Measurements from ENCODE around the gene SEMA5B.

DNA sequence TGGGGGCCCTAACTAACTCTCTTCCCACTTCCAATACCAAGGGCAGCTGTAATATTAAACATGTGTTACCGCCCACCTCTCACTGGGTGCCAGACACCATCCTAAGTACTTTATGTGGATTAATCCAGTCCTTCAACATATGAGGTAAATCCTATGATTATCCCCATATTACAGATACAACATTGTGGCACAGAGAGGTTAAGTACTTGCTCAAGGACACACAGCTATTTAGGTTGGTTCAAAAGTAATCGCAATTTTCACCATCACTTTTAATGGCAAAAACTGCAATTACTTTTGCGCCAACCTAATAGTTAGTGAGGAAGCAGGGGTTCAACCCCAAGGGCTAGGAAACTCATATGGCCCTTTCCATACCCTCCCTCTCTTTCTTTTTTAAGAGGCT lies 100.8 kb downstream of the SEMA5B start:
- TF ChIP-seq RAD21 (IDR thresholded peaks at IDR 0.05; ENCODE audit: low read length) (no peak), SMC3 (IDR thresholded peaks at IDR 0.05; ENCODE audit: low read depth, low read length) (no peak), POLR2A (IDR thresholded peaks at IDR 0.05; ENCODE audit: low read depth, low read length) (no peak), CEBPB (IDR thresholded peaks at IDR 0.05; ENCODE audit: low read depth, low read length) (no peak), RCOR1 (IDR thresholded peaks at IDR 0.05; ENCODE audit: insufficient replicate concordance, low read length) (no peak), MXI1 (IDR thresholded peaks at IDR 0.05; ENCODE audit: borderline replicate concordance, low read depth, low read length) (no peak), RFX5 (IDR thresholded peaks at IDR 0.05; ENCODE audit: low read depth, low read length) (no peak), BHLHE40 (IDR thresholded peaks at IDR 0.05; ENCODE audit: low read depth, low read length) (no peak), MAZ (IDR thresholded peaks at IDR 0.05; ENCODE audit: borderline replicate concordance, low read depth, low read length) (no peak), FOS (IDR thresholded peaks at IDR 0.05; ENCODE audit: low read depth, low read length) (no peak)
- TF ChIP-seq, protein P1, sequence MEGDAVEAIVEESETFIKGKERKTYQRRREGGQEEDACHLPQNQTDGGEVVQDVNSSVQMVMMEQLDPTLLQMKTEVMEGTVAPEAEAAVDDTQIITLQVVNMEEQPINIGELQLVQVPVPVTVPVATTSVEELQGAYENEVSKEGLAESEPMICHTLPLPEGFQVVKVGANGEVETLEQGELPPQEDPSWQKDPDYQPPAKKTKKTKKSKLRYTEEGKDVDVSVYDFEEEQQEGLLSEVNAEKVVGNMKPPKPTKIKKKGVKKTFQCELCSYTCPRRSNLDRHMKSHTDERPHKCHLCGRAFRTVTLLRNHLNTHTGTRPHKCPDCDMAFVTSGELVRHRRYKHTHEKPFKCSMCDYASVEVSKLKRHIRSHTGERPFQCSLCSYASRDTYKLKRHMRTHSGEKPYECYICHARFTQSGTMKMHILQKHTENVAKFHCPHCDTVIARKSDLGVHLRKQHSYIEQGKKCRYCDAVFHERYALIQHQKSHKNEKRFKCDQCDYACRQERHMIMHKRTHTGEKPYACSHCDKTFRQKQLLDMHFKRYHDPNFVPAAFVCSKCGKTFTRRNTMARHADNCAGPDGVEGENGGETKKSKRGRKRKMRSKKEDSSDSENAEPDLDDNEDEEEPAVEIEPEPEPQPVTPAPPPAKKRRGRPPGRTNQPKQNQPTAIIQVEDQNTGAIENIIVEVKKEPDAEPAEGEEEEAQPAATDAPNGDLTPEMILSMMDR (conservative IDR thresholded peaks at IDR 0.05; ENCODE audit: low read depth, low read length), result no peak
- TF ChIP-seq, protein P2, sequence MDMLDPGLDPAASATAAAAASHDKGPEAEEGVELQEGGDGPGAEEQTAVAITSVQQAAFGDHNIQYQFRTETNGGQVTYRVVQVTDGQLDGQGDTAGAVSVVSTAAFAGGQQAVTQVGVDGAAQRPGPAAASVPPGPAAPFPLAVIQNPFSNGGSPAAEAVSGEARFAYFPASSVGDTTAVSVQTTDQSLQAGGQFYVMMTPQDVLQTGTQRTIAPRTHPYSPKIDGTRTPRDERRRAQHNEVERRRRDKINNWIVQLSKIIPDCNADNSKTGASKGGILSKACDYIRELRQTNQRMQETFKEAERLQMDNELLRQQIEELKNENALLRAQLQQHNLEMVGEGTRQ (IDR thresholded peaks at IDR 0.05; ENCODE audit: low read depth, low read length), result no peak
- TF ChIP-seq, protein P3, sequence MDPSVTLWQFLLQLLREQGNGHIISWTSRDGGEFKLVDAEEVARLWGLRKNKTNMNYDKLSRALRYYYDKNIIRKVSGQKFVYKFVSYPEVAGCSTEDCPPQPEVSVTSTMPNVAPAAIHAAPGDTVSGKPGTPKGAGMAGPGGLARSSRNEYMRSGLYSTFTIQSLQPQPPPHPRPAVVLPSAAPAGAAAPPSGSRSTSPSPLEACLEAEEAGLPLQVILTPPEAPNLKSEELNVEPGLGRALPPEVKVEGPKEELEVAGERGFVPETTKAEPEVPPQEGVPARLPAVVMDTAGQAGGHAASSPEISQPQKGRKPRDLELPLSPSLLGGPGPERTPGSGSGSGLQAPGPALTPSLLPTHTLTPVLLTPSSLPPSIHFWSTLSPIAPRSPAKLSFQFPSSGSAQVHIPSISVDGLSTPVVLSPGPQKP (IDR thresholded peaks at IDR 0.05; ENCODE audit: borderline replicate concordance, low read depth, low read length), result no peak

Data from IMR-90 (cell line).